Neuronal stem cell (in vitro differentiated cells): Measurements from ENCODE around the gene DCLRE1C.
"Not testable (repeated sequence)": the region's sequence is repeated elsewhere in the genome, so short reads cannot be mapped to it uniquely, and the experiment has no call there.

Source experiments
- DNase-seq: peaks from one replicate; pipeline ENCODE4 v3.0.0-alpha.2; 2013; ENCODE audit warnings: low spot score
- H2AFZ ChIP-seq: one replicate; pipeline ENCODE4 v1.6.1; 2013; ENCODE audit warnings: mild to moderate bottlenecking, low read length, inconsistent platforms
- H2AK5ac ChIP-seq: 2 replicates; pipeline ENCODE4 v1.6.1; 2013; ENCODE audit warnings: low read depth, mild to moderate bottlenecking, inconsistent platforms, low read length, moderate library complexity, mixed read lengths
- H2BK120ac ChIP-seq: 2 replicates; pipeline ENCODE4 v1.6.1; 2013; ENCODE audit warnings: low read depth, mild to moderate bottlenecking, inconsistent platforms, low read length, moderate library complexity, mixed read lengths
- H2BK12ac ChIP-seq: one replicate; pipeline ENCODE4 v1.6.1; 2013; ENCODE audit warnings: low read length, inconsistent platforms
- H2BK15ac ChIP-seq: 2 replicates; pipeline ENCODE4 v1.6.1; 2013; ENCODE audit warnings: mild to moderate bottlenecking, low read length, inconsistent platforms, mixed read lengths
- H2BK5ac ChIP-seq: one replicate; pipeline ENCODE4 v1.6.1; 2013; ENCODE audit warnings: inconsistent platforms, mild to moderate bottlenecking, low read length, moderate library complexity
- H3K14ac ChIP-seq: one replicate; pipeline ENCODE4 v1.6.1; 2013; ENCODE audit warnings: low read length, inconsistent platforms
- H3K18ac ChIP-seq: 2 replicates; pipeline ENCODE4 v1.6.1; 2013; ENCODE audit warnings: low read length, inconsistent platforms
- H3K23ac ChIP-seq: 2 replicates; pipeline ENCODE4 v1.6.1; 2013; ENCODE audit warnings: low read depth, mild to moderate bottlenecking, mixed read lengths, low read length, inconsistent platforms; ENCODE audit not compliant: poor library complexity
- H3K27ac ChIP-seq: replicated peaks from 3 replicates; pipeline ENCODE4 v1.5.1; 2013; ENCODE audit warnings: low read length, inconsistent platforms
- H3K27me3 ChIP-seq, 3 experiments: 2 replicates each; pipeline ENCODE4 v1.6.1; 2013; ENCODE audit warnings: low read length in 3 of 3, mild to moderate bottlenecking in 2 of 3, inconsistent platforms in 1 of 3, low read depth in 1 of 3, mixed read lengths in 1 of 3, moderate library complexity in 1 of 3; ENCODE audit not compliant: control insufficient read depth in 3 of 3, insufficient read depth in 3 of 3
- H3K36me3 ChIP-seq, 2 donors: replicated peaks in 1 of 2; 2 replicates each; pipeline ENCODE4 v1.6.1; 2013; ENCODE audit warnings: low read length in 2 of 2; ENCODE audit not compliant: control insufficient read depth in 2 of 2, insufficient read depth in 2 of 2
- H3K4ac ChIP-seq: 2 replicates; pipeline ENCODE4 v1.6.1; 2013; ENCODE audit warnings: inconsistent platforms, mild to moderate bottlenecking, low read length, moderate library complexity
- H3K4me1 ChIP-seq, 2 donors: 1 replicate in 1 of 2; 2 replicates in 1 of 2; pipeline ENCODE4 v1.6.1; 2013; ENCODE audit warnings: low read length in 2 of 2, low read depth in 1 of 2; ENCODE audit not compliant: control insufficient read depth in 2 of 2, insufficient read depth in 1 of 2
- H3K4me2 ChIP-seq: one replicate; pipeline ENCODE4 v1.6.1; 2013; ENCODE audit warnings: mild to moderate bottlenecking, low read length, inconsistent platforms; ENCODE audit not compliant: insufficient read depth, poor library complexity, severe bottlenecking
- H3K4me3 ChIP-seq, 2 donors: 2 replicates each; pipeline ENCODE4 v1.5.1; 2013; ENCODE audit warnings: low read length in 2 of 2, mild to moderate bottlenecking in 2 of 2, inconsistent platforms in 1 of 2, moderate library complexity in 1 of 2
- H3K79me1 ChIP-seq: one replicate; pipeline ENCODE4 v1.6.1; 2013; ENCODE audit warnings: low read depth, mild to moderate bottlenecking, inconsistent platforms, low read length, moderate library complexity
- H3K9ac ChIP-seq: one replicate; pipeline ENCODE4 v1.6.1; 2013; ENCODE audit warnings: mild to moderate bottlenecking, low read depth, low read length, inconsistent platforms; ENCODE audit not compliant: poor library complexity
- H3K9me3 ChIP-seq, 2 donors: replicated peaks in 1 of 2; 2 replicates each; pipeline versions ENCODE3 to v1.6.1; 2013; ENCODE audit warnings: low read length in 2 of 2, mild to moderate bottlenecking in 2 of 2, inconsistent platforms in 1 of 2, low read depth in 1 of 2, mixed read lengths in 1 of 2, moderate library complexity in 1 of 2; ENCODE audit not compliant: control insufficient read depth in 2 of 2, insufficient read depth in 1 of 2
- H4K8ac ChIP-seq: one replicate; pipeline ENCODE4 v1.6.1; 2013; ENCODE audit warnings: low read depth, mild to moderate bottlenecking, inconsistent platforms, low read length, moderate library complexity
- H4K91ac ChIP-seq: one replicate; pipeline ENCODE4 v1.6.1; 2013; ENCODE audit warnings: low read length, low read depth, mild to moderate bottlenecking, inconsistent platforms; ENCODE audit not compliant: poor library complexity
- WGBS, 2 donors: extraction: QIAGEN DNeasy Blood & Tissue Kit; methylation state at CpG; one replicate each; pipeline ENCODE4 v1.1.7; 2013; ENCODE audit warnings: missing lambda C conversion rate in 2 of 2, mixed read lengths in 1 of 2; ENCODE audit not compliant: insufficient read length in 2 of 2, insufficient replicate concordance in 1 of 2; ENCODE audit errors: extremely low coverage in 2 of 2; 5-methylcytosine and 5-hydroxymethylcytosine counted together

The DCLRE1C gene

DNA sequence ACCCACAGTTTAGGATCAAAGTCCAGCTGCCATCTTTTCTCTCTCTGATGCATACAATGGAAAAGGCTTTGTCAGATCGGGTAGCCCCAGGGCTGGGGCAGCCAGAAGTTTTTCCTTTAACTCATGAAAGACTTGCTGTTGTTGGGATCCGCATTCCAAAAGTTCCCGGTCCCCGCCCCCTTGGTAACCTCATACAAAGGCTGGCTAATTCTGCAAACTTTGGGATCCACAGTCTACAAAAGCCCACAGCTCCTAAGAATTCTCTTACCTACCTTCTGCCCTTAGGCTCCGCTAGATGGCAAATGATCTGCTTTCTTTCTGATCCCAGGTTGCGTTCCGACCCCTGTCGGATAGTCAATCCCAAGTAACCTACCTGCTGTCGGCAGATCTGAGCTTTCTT lies 38.4 kb upstream of the DCLRE1C start:
- H4K91ac ChIP-seq, H3K27ac ChIP-seq, H3K4me2 ChIP-seq, H3K14ac ChIP-seq, H3K18ac ChIP-seq, H3K9me3 ChIP-seq, H2BK5ac ChIP-seq, H3K27me3 ChIP-seq, H3K23ac ChIP-seq, H3K4me3 ChIP-seq, H3K4me1 ChIP-seq, H4K8ac ChIP-seq, H2AFZ ChIP-seq, H3K9ac ChIP-seq, H2BK15ac ChIP-seq, H3K79me1 ChIP-seq, DNase-seq, H3K4ac ChIP-seq, H2BK120ac ChIP-seq, H2AK5ac ChIP-seq, H2BK12ac ChIP-seq, H3K36me3 ChIP-seq: not testable (repeated sequence)
- no CpG with 5 or more reads among the region's 9 CpGs for WGBS, 2 donors

DNA sequence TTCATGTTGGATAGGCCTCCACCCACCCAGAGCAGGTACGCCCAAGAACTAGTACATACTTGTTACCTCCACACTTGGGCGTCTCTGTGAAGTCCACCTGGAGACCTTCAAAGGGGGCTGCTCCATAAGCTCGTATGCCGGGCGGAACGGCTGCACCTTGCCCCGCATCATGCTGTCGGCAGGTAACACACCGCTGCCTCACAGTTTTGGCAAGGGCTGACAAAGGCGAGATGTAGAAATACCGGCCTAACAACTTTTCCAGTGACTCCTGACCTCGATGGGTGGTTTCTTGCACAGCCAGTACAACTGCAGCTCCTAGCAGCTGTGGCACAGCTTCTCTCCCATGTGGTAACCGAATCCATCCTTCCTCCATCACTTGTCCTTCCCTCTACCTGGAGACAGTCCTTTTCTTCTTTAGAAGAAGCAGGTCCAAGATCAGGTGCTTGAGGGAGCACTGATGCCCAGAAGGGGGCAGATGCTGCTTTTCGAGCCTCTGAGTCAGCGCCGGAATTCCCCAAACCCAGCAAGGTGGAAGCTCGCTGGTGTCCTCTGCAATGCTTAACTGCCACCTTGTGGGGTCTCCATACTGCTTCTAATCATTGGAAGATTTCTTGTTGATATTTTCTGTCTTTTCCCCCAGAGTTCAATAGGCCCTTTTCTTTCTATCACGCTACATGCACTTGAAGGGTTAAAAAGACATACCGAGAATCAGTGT lies 37.3 kb upstream of the DCLRE1C start:
- WGBS, 2 donors, result no CpG with 5 or more reads among the region's 19 CpGs

DNA sequence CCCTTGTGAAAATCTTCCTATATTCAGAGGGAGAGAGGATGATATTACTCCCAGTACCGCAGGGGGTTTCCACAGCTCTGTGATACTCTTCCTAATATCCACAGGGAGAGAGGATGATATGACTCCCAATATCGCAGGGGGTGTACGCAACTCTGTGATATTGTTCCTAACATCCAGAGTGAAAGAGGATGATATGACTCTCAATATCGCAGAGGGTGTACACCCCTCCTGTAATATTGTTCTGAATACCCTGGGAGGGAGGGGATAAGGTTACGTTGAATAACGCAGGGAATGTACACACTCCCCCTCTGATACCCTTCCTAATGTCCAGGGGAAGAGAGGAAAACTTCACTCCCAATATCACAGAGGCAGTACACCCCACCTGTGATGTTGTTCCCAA lies 35.7 kb upstream of the DCLRE1C start:
- DNase-seq, H3K18ac ChIP-seq, H2BK12ac ChIP-seq, H2BK120ac ChIP-seq, H3K27me3 ChIP-seq, H2AK5ac ChIP-seq, H3K23ac ChIP-seq, H3K27ac ChIP-seq, H4K8ac ChIP-seq, H3K14ac ChIP-seq, H3K9ac ChIP-seq, H2BK15ac ChIP-seq, H2AFZ ChIP-seq, H3K79me1 ChIP-seq, H3K4me2 ChIP-seq, H3K4ac ChIP-seq, H3K4me1 ChIP-seq, H2BK5ac ChIP-seq, H3K4me3 ChIP-seq, H4K91ac ChIP-seq, H3K9me3 ChIP-seq, H3K36me3 ChIP-seq: not testable (repeated sequence)
- WGBS, 2 donors, result no CpG with 5 or more reads among the region's 6 CpGs

More for the DNA sequence above, 37.3 kb upstream of the DCLRE1C start:
- H3K79me1 ChIP-seq, H2AK5ac ChIP-seq, H4K8ac ChIP-seq, H3K4me1 ChIP-seq, H3K4me3 ChIP-seq, H2BK12ac ChIP-seq, H3K9me3 ChIP-seq, H2BK5ac ChIP-seq, H3K27me3 ChIP-seq, H3K4me2 ChIP-seq, H2AFZ ChIP-seq, H3K14ac ChIP-seq, H3K18ac ChIP-seq, H2BK120ac ChIP-seq, H3K9ac ChIP-seq, DNase-seq, H4K91ac ChIP-seq, H3K27ac ChIP-seq, H3K4ac ChIP-seq, H2BK15ac ChIP-seq, H3K36me3 ChIP-seq, H3K23ac ChIP-seq: not testable (repeated sequence)

DNA sequence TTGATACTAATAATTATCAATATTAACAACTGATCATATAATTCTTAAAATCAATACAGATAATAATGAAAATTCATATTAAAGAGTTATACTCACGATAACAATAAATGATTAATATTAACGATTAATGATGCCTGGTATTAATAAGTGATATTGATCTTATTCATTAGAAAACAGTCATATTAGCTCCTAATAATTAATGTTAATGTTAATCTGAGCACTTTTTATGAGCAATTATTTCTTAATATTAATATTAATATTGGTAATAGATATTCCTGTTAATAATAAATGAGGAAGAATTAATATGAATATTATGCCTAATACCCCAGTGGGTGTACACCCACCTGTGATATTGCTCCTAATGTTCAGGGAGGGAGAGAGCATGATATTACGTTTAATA lies 28.8 kb upstream of the DCLRE1C start:
- Histone ChIP-seq H2AK5ac (no peak overlapping the region), H2BK12ac (no peak overlapping the region), H4K91ac (no peak overlapping the region), H3K23ac (no peak overlapping the region), H3K4ac (no peak overlapping the region), H3K14ac (no peak overlapping the region), H3K9me3 (no peaks in the 10 kb centered on the region), H3K79me1 (no peaks in the 10 kb centered on the region), H3K4me3 (no peak overlapping the region), H3K27ac (no peak overlapping the region), H3K27me3 (no peaks in the 10 kb centered on the region), H4K8ac (no peak overlapping the region), H3K4me1 (no peaks in the 10 kb centered on the region), H2BK120ac (no peak overlapping the region), H2BK15ac (no peak overlapping the region), H2BK5ac (no peak overlapping the region), H3K4me2 (no peak overlapping the region), H3K36me3 (no peaks in the 10 kb centered on the region), H2AFZ (no peak overlapping the region), H3K18ac (no peak overlapping the region), H3K9ac (no peak overlapping the region)
- DNase-seq, result no peak
- WGBS, 2 donors, result no CpG with 5 or more reads among the region's 3 CpGs
